H54 (cell line): ENCODE results near the gene NUFIP1.
A peak's percentile ranks its signal among the peaks of the same experiment; 100 is the strongest.
"Not testable (repeated sequence)": the region's sequence is repeated elsewhere in the genome, so short reads cannot be mapped to it uniquely, and the experiment has no call there.

Experiments used
- DNase-seq: peaks from one replicate; pipeline ENCODE4 v3.0.0; 2011; ENCODE audit warnings: low spot score, mixed read lengths; ENCODE audit not compliant: insufficient read length
- FAIRE-seq: peaks from 3 replicates; lab custom pipeline; 2011; peaks lifted over from hg19 to GRCh38; lab: Jason Lieb, UNC
- POLR2A ChIP-seq: IDR thresholded peaks from 2 replicates; pipeline ENCODE4 v1.6.1; 2011; ENCODE audit warnings: low read depth, mild to moderate bottlenecking, low read length

NUFIP1 gene

GRCh38 chr13:44989071-44989889, at the start of gene NUFIP1, which contains the start of gene GPALPP1:
Gene NUFIP1 (minus strand): TSS chr13:44989471. CDS start chr13:44989436, 35 bp downstream.
Gene GPALPP1 (plus strand): TSS chr13:44989538. CDS start chr13:44989655, 117 bp downstream.
- FAIRE-seq (no peak), DNase-seq (peak; percentile 76)
- peak; percentile 62; the same call in 1 of the 2 replicates for TF ChIP-seq POLR2A

GRCh38 chr13:45036206-45036605, 46.9 kb upstream of the NUFIP1 start:
- no peak for FAIRE-seq
- TF ChIP-seq POLR2A, result no peak
- DNase-seq, result no peak

- no peak for TF ChIP-seq POLR2A
- FAIRE-seq (no peak), DNase-seq (no peak)
Measured at GRCh38 chr13:45034342-45034741, 45.1 kb upstream of the NUFIP1 start.

- TF ChIP-seq POLR2A, result no peak
- FAIRE-seq (no peak), DNase-seq (no peak)
Measured at GRCh38 chr13:45024847-45025246, 35.6 kb upstream of the NUFIP1 start.

DNA sequence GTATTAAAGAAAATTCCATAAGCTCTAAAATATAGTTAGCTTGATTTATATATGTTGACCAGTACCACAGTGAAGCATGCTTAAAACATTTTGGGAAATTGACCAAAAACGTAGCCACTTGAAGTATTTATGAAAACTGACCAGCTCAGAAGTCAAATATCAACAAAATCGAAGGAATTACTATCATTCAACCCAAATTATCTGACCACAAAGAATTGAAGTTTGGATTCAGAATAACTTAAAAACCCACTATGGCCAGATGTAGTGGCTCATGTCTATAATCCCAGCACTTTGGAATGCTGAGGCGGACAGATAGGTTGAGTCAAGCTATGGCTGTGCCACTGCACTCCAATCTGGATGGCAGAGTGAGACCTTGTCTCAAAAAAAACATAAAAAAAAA, 32.0 kb upstream of the NUFIP1 start:
- TF ChIP-seq POLR2A, result no peak
- DNase-seq, result no peak
- no peak for FAIRE-seq

DNA sequence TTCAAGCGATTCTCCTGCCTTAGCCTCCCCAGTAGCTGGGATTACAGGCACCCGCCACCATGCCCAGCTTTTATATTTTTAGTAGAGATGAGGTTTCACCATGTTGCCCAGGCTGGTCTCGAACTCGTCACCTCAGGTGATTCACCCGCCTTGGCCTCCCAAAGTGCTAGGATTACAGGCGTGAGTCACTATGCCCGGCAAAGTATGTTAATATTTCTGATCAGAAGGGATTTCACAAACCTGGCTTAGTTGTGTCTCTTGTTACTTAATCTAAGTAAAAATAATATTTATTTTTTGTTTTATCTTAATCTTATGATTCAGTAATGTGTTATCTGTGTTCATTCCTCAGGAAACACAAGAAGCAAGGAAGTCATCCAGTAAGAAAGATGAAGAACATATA, 30.7 kb upstream of the NUFIP1 start:
- DNase-seq, FAIRE-seq: not testable (repeated sequence)

- TF ChIP-seq POLR2A, result no peak
- FAIRE-seq (no peak), DNase-seq (no peak)
Measured at GRCh38 chr13:45016792-45017425, 27.6 kb upstream of the NUFIP1 start.

GRCh38 chr13:45015300-45015699, 26.0 kb upstream of the NUFIP1 start:
- no peak for TF ChIP-seq POLR2A
- no peak for FAIRE-seq

GRCh38 chr13:45011198-45011597, 21.9 kb upstream of the NUFIP1 start:
- TF ChIP-seq POLR2A, result no peak
- DNase-seq (no peak), FAIRE-seq (no peak)

More at GRCh38 chr13:45015300-45015699, 26.0 kb upstream of the NUFIP1 start:
- no peak for DNase-seq

DNA sequence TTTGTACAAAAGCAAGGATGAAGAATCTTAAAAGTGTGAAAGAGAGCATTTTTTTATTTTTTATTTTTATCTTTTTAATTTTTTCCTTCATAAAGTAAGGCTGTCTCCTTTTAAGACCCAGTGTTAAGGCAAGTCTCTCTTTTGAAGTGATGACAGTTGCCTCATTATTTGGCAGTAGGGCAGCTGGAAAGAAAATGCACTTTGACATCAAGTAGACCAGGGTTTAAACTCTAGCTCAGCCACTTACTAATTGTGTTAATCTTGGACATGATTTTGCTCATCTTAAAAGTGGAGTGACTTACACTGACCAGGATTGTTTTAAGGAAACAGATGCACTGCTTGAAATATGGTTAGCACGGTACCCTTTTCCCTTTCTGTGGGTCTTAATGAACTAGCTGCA, 18.6 kb upstream of the NUFIP1 start:
- DNase-seq (no peak), FAIRE-seq (no peak)
- no peak for TF ChIP-seq POLR2A

GRCh38 chr13:45007225-45007624, 18.0 kb upstream of the NUFIP1 start:
- FAIRE-seq, result no peak
- no peak for DNase-seq
- TF ChIP-seq POLR2A, result no peak

- FAIRE-seq (no peak), DNase-seq (no peak)
- TF ChIP-seq POLR2A, result no peak
Measured at GRCh38 chr13:45004096-45004495, 14.8 kb upstream of the NUFIP1 start.

DNA sequence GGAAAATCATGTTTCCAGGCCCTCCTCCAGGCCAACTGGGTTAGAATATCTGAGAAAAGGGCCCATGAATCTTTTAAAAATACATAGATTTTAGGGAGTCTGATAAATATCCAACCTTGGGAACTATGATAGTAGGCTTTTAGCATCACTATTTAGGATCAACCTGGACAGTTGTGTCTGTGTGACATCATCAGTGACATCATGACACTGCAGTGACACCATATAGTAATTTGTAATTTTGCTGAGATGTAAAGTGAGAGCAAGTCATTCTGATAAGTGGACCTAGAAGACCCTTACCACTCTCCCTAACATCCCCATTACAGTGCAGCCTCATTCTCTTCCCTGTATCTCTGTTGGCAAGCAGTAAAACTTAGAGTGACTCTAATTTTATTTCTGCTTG, 14.1 kb upstream of the NUFIP1 start:
- DNase-seq (no peak), FAIRE-seq (no peak)
- TF ChIP-seq POLR2A, result no peak

DNA sequence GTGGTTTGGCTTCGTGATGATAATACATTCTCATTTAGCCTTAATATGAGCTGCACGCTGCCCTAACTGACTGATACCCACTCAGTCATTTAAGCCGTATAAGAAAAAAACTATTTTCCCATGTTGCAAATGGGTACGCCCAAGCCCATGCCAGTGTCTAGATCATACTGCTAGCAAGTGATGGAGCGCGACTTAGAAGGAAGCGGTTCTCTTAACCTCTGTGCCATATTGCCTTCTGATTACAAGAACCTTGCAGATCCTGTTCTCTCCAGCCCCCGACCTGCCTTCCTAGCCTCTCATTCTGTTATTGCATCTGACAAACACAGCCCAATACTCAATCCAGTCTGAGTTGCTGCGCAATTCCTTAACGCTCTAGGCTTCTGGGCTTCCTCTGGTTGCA, 670 bp upstream of the NUFIP1 start:
- DNase-seq, result no peak
- no peak for TF ChIP-seq POLR2A
- FAIRE-seq, result no peak
